A549 (cell line): ENCODE results near the gene SPC25.

Experiments
- CTCF ChIP-seq: fragments of >200 bp; sonication (Bioruptor Twin); formaldehyde crosslinking; IDR thresholded peaks from 3 replicates; pipeline ENCODE4 v1.5.1; 2016
- POLR2A ChIP-seq: IDR thresholded peaks from 2 replicates; pipeline ENCODE4 v1.6.1; 2012; ENCODE audit warnings: mild to moderate bottlenecking, low read length

- TF ChIP-seq POLR2A (no peak), CTCF (no peak)
Measured at GRCh38 chr2:168928113-168928831, 38.0 kb upstream of the SPC25 start.
